GM12864 (cell line): ENCODE data around the gene HOXD12.

ENCODE experiments used
- DNase-seq: peaks from one replicate; pipeline ENCODE4 v3.0.0-alpha.2; 2011; ENCODE audit warnings: low read depth
- H3K4me3 ChIP-seq: 2 replicates; pipeline ENCODE4 v1.5.1; 2011; ENCODE audit warnings: mild to moderate bottlenecking, low read depth, low read length, control low read depth
- CTCF ChIP-seq: IDR thresholded peaks from 2 replicates; pipeline ENCODE4 v1.5.1; 2011; ENCODE audit warnings: low read depth, mild to moderate bottlenecking, moderate library complexity, low read length, control low read depth, inconsistent platforms; ENCODE audit errors: missing control alignments

HOXD12 gene

GRCh38 chr2:176120364-176121189 is 21.0 kb downstream of the HOXD12 start:
- no peak for DNase-seq
- no peak for TF ChIP-seq CTCF
- no peak overlapping the region for H3K4me3 ChIP-seq

GRCh38 chr2:176121190-176122051 is 21.8 kb downstream of the HOXD12 start:
- no peak for TF ChIP-seq CTCF
- no peak for DNase-seq
- no peak overlapping the region for H3K4me3 ChIP-seq

GRCh38 chr2:176122052-176122682 is 22.6 kb downstream of the HOXD12 start:
- TF ChIP-seq CTCF = no peak
- DNase-seq = no peak
- H3K4me3 ChIP-seq = no peak overlapping the region

GRCh38 chr2:176122683-176123410 is 23.3 kb downstream of the HOXD12 start, which contains the start of gene HOXD9:
Gene HOXD9 (plus strand): TSS chr2:176122719. CDS start chr2:176122769, 50 bp downstream.
- no peak within 1 kb of the TSS for H3K4me3 ChIP-seq
- no peak for DNase-seq
- TF ChIP-seq CTCF = no peak

- no peak for TF ChIP-seq CTCF
- no peak overlapping the region for H3K4me3 ChIP-seq
- DNase-seq = no peak
Observed at GRCh38 chr2:176123411-176124109, 24.0 kb downstream of the HOXD12 start.
